ENCODE measurements around the gene OSBPL7.

The OSBPL7 gene

GRCh38 chr17:47844814-47845715 lies 23.5 kb upstream of the OSBPL7 start:
- no peak for TF ChIP-seq REST (IDR thresholded peaks at IDR 0.05; ENCODE audit: insufficient read depth in 1 of 2, low read depth in 2 of 2, low read length in 2 of 2)
- TF ChIP-seq SIN3A (IDR thresholded peaks at IDR 0.05; ENCODE audit: borderline replicate concordance, insufficient read depth, low read length), result no peak
- TF ChIP-seq FOXP2 (optimal IDR thresholded peaks at IDR 0.05; ENCODE audit: borderline replicate concordance, extremely low read depth, extremely low read length, insufficient read depth), result no peak
- no peak for TF ChIP-seq TAF1 (IDR thresholded peaks at IDR 0.05; ENCODE audit: borderline replicate concordance, insufficient read depth, low read length)

- TF ChIP-seq POLR2AphosphoS5 (IDR thresholded peaks at IDR 0.05; ENCODE audit: low read depth, low read length) (no peak), REST (IDR thresholded peaks at IDR 0.05; ENCODE audit: insufficient read depth in 1 of 2, low read depth in 2 of 2, low read length in 2 of 2) (no peak), SIN3A (IDR thresholded peaks at IDR 0.05; ENCODE audit: borderline replicate concordance, insufficient read depth, low read length) (no peak), FOXP2 (optimal IDR thresholded peaks at IDR 0.05; ENCODE audit: borderline replicate concordance, extremely low read depth, extremely low read length, insufficient read depth) (no peak), TAF1 (IDR thresholded peaks at IDR 0.05; ENCODE audit: borderline replicate concordance, insufficient read depth, low read length) (no peak)
These were observed 22.6 kb upstream of the OSBPL7 start for GRCh38 chr17:47844227-47844626.

- no peak for TF ChIP-seq FOXP2 (optimal IDR thresholded peaks at IDR 0.05; ENCODE audit: borderline replicate concordance, extremely low read depth, extremely low read length, insufficient read depth)
- TF ChIP-seq SIN3A (IDR thresholded peaks at IDR 0.05; ENCODE audit: borderline replicate concordance, insufficient read depth, low read length), result no peak
- no peak for TF ChIP-seq TAF1 (IDR thresholded peaks at IDR 0.05; ENCODE audit: borderline replicate concordance, insufficient read depth, low read length)
- no peak for TF ChIP-seq POLR2AphosphoS5 (IDR thresholded peaks at IDR 0.05; ENCODE audit: low read depth, low read length)
- no peak for TF ChIP-seq REST (IDR thresholded peaks at IDR 0.05; ENCODE audit: insufficient read depth in 1 of 2, low read depth in 2 of 2, low read length in 2 of 2)
These were observed 21.8 kb upstream of the OSBPL7 start for GRCh38 chr17:47843391-47843730.

- no peak for TF ChIP-seq REST (IDR thresholded peaks at IDR 0.05; ENCODE audit: insufficient read depth in 1 of 2, low read depth in 2 of 2, low read length in 2 of 2)
- TF ChIP-seq TAF1 (IDR thresholded peaks at IDR 0.05; ENCODE audit: borderline replicate concordance, insufficient read depth, low read length), result no peak
- no peak for TF ChIP-seq SIN3A (IDR thresholded peaks at IDR 0.05; ENCODE audit: borderline replicate concordance, insufficient read depth, low read length)
- TF ChIP-seq POLR2AphosphoS5 (IDR thresholded peaks at IDR 0.05; ENCODE audit: low read depth, low read length), result no peak
- TF ChIP-seq FOXP2 (optimal IDR thresholded peaks at IDR 0.05; ENCODE audit: borderline replicate concordance, extremely low read depth, extremely low read length, insufficient read depth), result no peak
These were observed 20.1 kb upstream of the OSBPL7 start for GRCh38 chr17:47841488-47842291.
